Measurements from ENCODE around the gene SAPCD2.

Gene SAPCD2

GRCh38 chr9:137045294-137046087 is 24.9 kb downstream of the SAPCD2 start:
- Histone ChIP-seq H3K4me3 (ENCODE audit: low read length) (peak overlapping the region; percentile 86), H3K4me1 (ENCODE audit: control insufficient read depth, insufficient read depth, low read length) (peaks cover 22% of the 10 kb centered on the region), H3K36me3 (ENCODE audit: insufficient read depth, low read length) (no peaks in the 10 kb centered on the region), H3K9me3 (replicated peaks; ENCODE audit: low read length) (no peaks in the 10 kb centered on the region), H3K4me2 (ENCODE audit: low read length) (peak overlapping the region; percentile 95), H3K9ac (ENCODE audit: low read depth, low read length) (peak overlapping the region; percentile 69), H3K27me3 (ENCODE audit: control insufficient read depth, insufficient read depth, low read length) (peaks cover 21% of the 10 kb centered on the region)

- Histone ChIP-seq H3K4me1 (ENCODE audit: control insufficient read depth, insufficient read depth, low read length) (peaks cover 22% of the 10 kb centered on the region), H3K4me3 (ENCODE audit: low read length) (peak overlapping the region; percentile 86), H3K4me2 (ENCODE audit: low read length) (peak overlapping the region; percentile 95), H3K9ac (ENCODE audit: low read depth, low read length) (peak overlapping the region; percentile 69), H3K9me3 (replicated peaks; ENCODE audit: low read length) (no peaks in the 10 kb centered on the region), H3K36me3 (ENCODE audit: insufficient read depth, low read length) (peaks cover 3% of the 10 kb centered on the region), H3K27me3 (ENCODE audit: control insufficient read depth, insufficient read depth, low read length) (peaks cover 20% of the 10 kb centered on the region)
Measured at GRCh38 chr9:137044502-137045177, 25.7 kb downstream of the SAPCD2 start.

GRCh38 chr9:137044037-137044436 is 26.3 kb downstream of the SAPCD2 start:
- peaks cover 8% of the 10 kb centered on the region for H3K36me3 ChIP-seq (ENCODE audit: insufficient read depth, low read length)
- H3K4me1 ChIP-seq (ENCODE audit: control insufficient read depth, insufficient read depth, low read length): peaks cover 22% of the 10 kb centered on the region
- no peaks in the 10 kb centered on the region for H3K9me3 ChIP-seq (replicated peaks; ENCODE audit: low read length)
- H3K27me3 ChIP-seq (ENCODE audit: control insufficient read depth, insufficient read depth, low read length): peaks cover 14% of the 10 kb centered on the region
- peak overlapping the region; percentile 86 for H3K4me3 ChIP-seq (ENCODE audit: low read length)
- H3K9ac ChIP-seq (ENCODE audit: low read depth, low read length): no peak overlapping the region
- H3K4me2 ChIP-seq (ENCODE audit: low read length): peak overlapping the region; percentile 95

GRCh38 chr9:137042751-137043727 is 27.3 kb downstream of the SAPCD2 start:
- peaks cover 22% of the 10 kb centered on the region for H3K4me1 ChIP-seq (ENCODE audit: control insufficient read depth, insufficient read depth, low read length)
- no peak overlapping the region for H3K9ac ChIP-seq (ENCODE audit: low read depth, low read length)
- H3K4me3 ChIP-seq (ENCODE audit: low read length): no peak overlapping the region
- H3K4me2 ChIP-seq (ENCODE audit: low read length): no peak overlapping the region
- H3K36me3 ChIP-seq (ENCODE audit: insufficient read depth, low read length): peaks cover 13% of the 10 kb centered on the region
- H3K27me3 ChIP-seq (ENCODE audit: control insufficient read depth, insufficient read depth, low read length): peaks cover 10% of the 10 kb centered on the region
- H3K9me3 ChIP-seq (replicated peaks; ENCODE audit: low read length): no peaks in the 10 kb centered on the region

GRCh38 chr9:137041124-137041523 is 29.2 kb downstream of the SAPCD2 start:
- H3K27me3 ChIP-seq (ENCODE audit: control insufficient read depth, insufficient read depth, low read length): no peaks in the 10 kb centered on the region
- H3K36me3 ChIP-seq (ENCODE audit: insufficient read depth, low read length): peaks cover 13% of the 10 kb centered on the region
- H3K4me1 ChIP-seq (ENCODE audit: control insufficient read depth, insufficient read depth, low read length): peaks cover 18% of the 10 kb centered on the region
- no peaks in the 10 kb centered on the region for H3K9me3 ChIP-seq (replicated peaks; ENCODE audit: low read length)
- no peak overlapping the region for H3K4me2 ChIP-seq (ENCODE audit: low read length)
- no peak overlapping the region for H3K9ac ChIP-seq (ENCODE audit: low read depth, low read length)
- H3K4me3 ChIP-seq (ENCODE audit: low read length): no peak overlapping the region

GRCh38 chr9:137040568-137040967 is 29.8 kb downstream of the SAPCD2 start:
- Histone ChIP-seq H3K9ac (ENCODE audit: low read depth, low read length) (no peak overlapping the region), H3K27me3 (ENCODE audit: control insufficient read depth, insufficient read depth, low read length) (no peaks in the 10 kb centered on the region), H3K4me1 (ENCODE audit: control insufficient read depth, insufficient read depth, low read length) (peaks cover 17% of the 10 kb centered on the region), H3K9me3 (replicated peaks; ENCODE audit: low read length) (no peaks in the 10 kb centered on the region), H3K4me2 (ENCODE audit: low read length) (no peak overlapping the region), H3K4me3 (ENCODE audit: low read length) (no peak overlapping the region), H3K36me3 (ENCODE audit: insufficient read depth, low read length) (peaks cover 13% of the 10 kb centered on the region)

- H3K27me3 ChIP-seq (ENCODE audit: control insufficient read depth, insufficient read depth, low read length): no peaks in the 10 kb centered on the region
- no peak overlapping the region for H3K4me3 ChIP-seq (ENCODE audit: low read length)
- H3K9me3 ChIP-seq (replicated peaks; ENCODE audit: low read length): no peaks in the 10 kb centered on the region
- H3K4me2 ChIP-seq (ENCODE audit: low read length): no peak overlapping the region
- peaks cover 14% of the 10 kb centered on the region for H3K4me1 ChIP-seq (ENCODE audit: control insufficient read depth, insufficient read depth, low read length)
- peaks cover 13% of the 10 kb centered on the region for H3K36me3 ChIP-seq (ENCODE audit: insufficient read depth, low read length)
- no peak overlapping the region for H3K9ac ChIP-seq (ENCODE audit: low read depth, low read length)
Measured at GRCh38 chr9:137039611-137040366, 30.6 kb downstream of the SAPCD2 start.

- Histone ChIP-seq H3K36me3 (ENCODE audit: insufficient read depth, low read length) (peaks cover 13% of the 10 kb centered on the region), H3K4me2 (ENCODE audit: low read length) (no peak overlapping the region), H3K4me1 (ENCODE audit: control insufficient read depth, insufficient read depth, low read length) (peaks cover 11% of the 10 kb centered on the region), H3K4me3 (ENCODE audit: low read length) (no peak overlapping the region), H3K9ac (ENCODE audit: low read depth, low read length) (no peak overlapping the region), H3K27me3 (ENCODE audit: control insufficient read depth, insufficient read depth, low read length) (no peaks in the 10 kb centered on the region), H3K9me3 (replicated peaks; ENCODE audit: low read length) (no peaks in the 10 kb centered on the region)
Measured at GRCh38 chr9:137038916-137039315, 31.4 kb downstream of the SAPCD2 start.

- Histone ChIP-seq H3K36me3 (ENCODE audit: insufficient read depth, low read length) (peaks cover 13% of the 10 kb centered on the region), H3K4me3 (ENCODE audit: low read length) (no peak overlapping the region), H3K9ac (ENCODE audit: low read depth, low read length) (no peak overlapping the region), H3K4me1 (ENCODE audit: control insufficient read depth, insufficient read depth, low read length) (peaks cover 9% of the 10 kb centered on the region), H3K4me2 (ENCODE audit: low read length) (no peak overlapping the region), H3K27me3 (ENCODE audit: control insufficient read depth, insufficient read depth, low read length) (peaks cover 3% of the 10 kb centered on the region), H3K9me3 (replicated peaks; ENCODE audit: low read length) (no peaks in the 10 kb centered on the region)
Measured at GRCh38 chr9:137037483-137037882, 32.9 kb downstream of the SAPCD2 start.

- Histone ChIP-seq H3K9ac (ENCODE audit: low read depth, low read length) (no peak overlapping the region), H3K4me3 (ENCODE audit: low read length) (no peak overlapping the region), H3K36me3 (ENCODE audit: insufficient read depth, low read length) (peaks cover 13% of the 10 kb centered on the region), H3K27me3 (ENCODE audit: control insufficient read depth, insufficient read depth, low read length) (peaks cover 3% of the 10 kb centered on the region), H3K4me2 (ENCODE audit: low read length) (no peak overlapping the region), H3K9me3 (replicated peaks; ENCODE audit: low read length) (no peaks in the 10 kb centered on the region), H3K4me1 (ENCODE audit: control insufficient read depth, insufficient read depth, low read length) (peaks cover 9% of the 10 kb centered on the region)
Measured at GRCh38 chr9:137037035-137037434, 33.3 kb downstream of the SAPCD2 start.

Data from skeletal muscle satellite cell (primary cell).